A549 (cell line): Measurements from ENCODE around the gene TTC39B. TPM values are rescaled to one million over a fixed set of nuclear protein-coding genes. Genes with fewer than 3 reads are reported as not detected.

ENCODE experiments used
- ATAC-seq, 2 experiments: fragments of 200-7000 bp in 1 of 2; fragments of >200 bp in 1 of 2; cut with Nextera tagmentation in 1 of 2; cut with Tn5 transposase in 1 of 2; 3 replicates each; pipeline versions ENCODE4 v1.8.0 to v1.9.1; 2018 to 2020; ENCODE audit warnings: mild to moderate bottlenecking in 1 of 2, moderate library complexity in 1 of 2
- CTCF ChIA-PET: fragments of 300-600 bp; sonication (Branson Sonifier 250); formaldehyde crosslinking; extraction: SDS; loops from one replicate; lab custom pipeline; 2021; ENCODE audit warnings: antibody characterized with exemption, inconsistent platforms; lab: Yijun Ruan, JAX
- POLR2A ChIA-PET: fragments of 350-600 bp; formaldehyde crosslinking; extraction: SDS; loops from one replicate; lab custom pipeline; 2021; ENCODE audit warnings: antibody characterized with exemption, inconsistent platforms; lab: Yijun Ruan, JAX
- DNase-seq, 2 experiments: peaks; one replicate each; pipeline versions ENCODE4 v3.0.0 to v3.0.0-alpha.2; 2011 to 2016; ENCODE audit warnings: low read depth in 1 of 2, low spot score in 1 of 2
- FAIRE-seq: peaks from 2 replicates; lab custom pipeline; 2011; peaks lifted over from hg19 to GRCh38; lab: Jason Lieb, UNC
- H3K27ac ChIP-seq, 2 experiments: fragments of >200 bp; sonication (Bioruptor Twin); formaldehyde crosslinking; 3 replicates each; pipeline ENCODE4 v1.5.1; 2016 to 2017
- H3K4me1 ChIP-seq: fragments of >200 bp; sonication (Bioruptor Twin); formaldehyde crosslinking; 3 replicates; pipeline ENCODE4 v1.6.1; 2016
- H3K4me2 ChIP-seq: fragments of >200 bp; sonication (Bioruptor Twin); formaldehyde crosslinking; 3 replicates; pipeline ENCODE4 v1.6.1; 2016
- H3K4me3 ChIP-seq: fragments of >200 bp; sonication (Bioruptor Twin); formaldehyde crosslinking; 3 replicates; pipeline ENCODE4 v1.5.1; 2016
- H3K9me3 ChIP-seq: fragments of >200 bp; sonication (Bioruptor Twin); formaldehyde crosslinking; 3 replicates; pipeline ENCODE4 v1.6.1; 2016
- BHLHE40 ChIP-seq: IDR thresholded peaks from 2 replicates; pipeline ENCODE4 v1.6.1; 2012; ENCODE audit warnings: low read depth, low read length, inconsistent platforms
- CHD2 ChIP-seq: fragments of 150-350 bp; IDR thresholded peaks from 2 replicates; pipeline ENCODE4 v1.6.1; 2014; ENCODE audit warnings: low read length; ENCODE audit not compliant: partially characterized antibody
- CHD4 ChIP-seq: fragments of 200-600 bp; sonication (generic); IDR thresholded peaks from 2 replicates; pipeline ENCODE4 v1.6.1; 2016; ENCODE audit warnings: antibody characterized with exemption, mild to moderate bottlenecking, borderline replicate concordance
- EHF ChIP-seq: fragments of 250-450 bp; sonication (Bioruptor Pico); IDR thresholded peaks from 2 replicates; pipeline ENCODE4 v1.5.0; 2020; ENCODE audit warnings: mild to moderate bottlenecking
- FOSL2 ChIP-seq, 2 experiments: fragments of 450-650 bp in 1 of 2; fragments of >200 bp in 1 of 2; sonication (Bioruptor Twin) in 1 of 2; formaldehyde crosslinking; IDR thresholded peaks; 2 replicates each; pipeline versions ENCODE4 v1.5.0 to v1.6.1; 2016 to 2020; ENCODE audit warnings: mild to moderate bottlenecking in 1 of 2, moderate library complexity in 1 of 2
- FOXS1 ChIP-seq: fragments of 250-450 bp; sonication (Bioruptor Pico); IDR thresholded peaks from 2 replicates; pipeline ENCODE4 v1.5.0; 2020; ENCODE audit warnings: mild to moderate bottlenecking, moderate library complexity
- HOXA7 ChIP-seq: fragments of 250-450 bp; sonication (Bioruptor Pico); IDR thresholded peaks from 2 replicates; pipeline ENCODE4 v1.5.0; 2020; ENCODE audit warnings: mild to moderate bottlenecking, moderate library complexity
- HOXB5 ChIP-seq: fragments of 250-450 bp; sonication (Bioruptor Pico); IDR thresholded peaks from 2 replicates; pipeline ENCODE4 v1.5.0; 2020; ENCODE audit warnings: mild to moderate bottlenecking, moderate library complexity
- JUNB ChIP-seq: fragments of >200 bp; sonication (Bioruptor Twin); formaldehyde crosslinking; IDR thresholded peaks from 2 replicates; pipeline ENCODE4 v1.6.1; 2016
- MAFK ChIP-seq: fragments of 450-650 bp; IDR thresholded peaks from 2 replicates; pipeline ENCODE4 v1.6.1; 2014; ENCODE audit not compliant: partially characterized antibody
- MAX ChIP-seq: IDR thresholded peaks from 2 replicates; pipeline ENCODE4 v1.6.1; 2012
- MAZ ChIP-seq: fragments of 150-350 bp; IDR thresholded peaks from 2 replicates; pipeline ENCODE4 v1.6.1; 2014; ENCODE audit warnings: antibody characterized with exemption, low read depth, low read length, borderline replicate concordance
- NFE2L2 ChIP-seq: fragments of 150-350 bp; conservative IDR thresholded peaks from 2 replicates; pipeline ENCODE4 v1.6.1; 2014; ENCODE audit warnings: low read length
- PBX3 ChIP-seq: IDR thresholded peaks from 2 replicates; pipeline ENCODE4 v1.6.1; 2012
- PHF8 ChIP-seq: fragments of 200-600 bp; sonication (generic); IDR thresholded peaks from 2 replicates; pipeline ENCODE4 v1.6.1; 2016; ENCODE audit warnings: low read depth, mild to moderate bottlenecking, antibody characterized with exemption, moderate library complexity, borderline replicate concordance
- POLR2A ChIP-seq: IDR thresholded peaks from 2 replicates; pipeline ENCODE4 v1.6.1; 2012; ENCODE audit warnings: mild to moderate bottlenecking, low read length
- POLR2AphosphoS2 ChIP-seq: conservative IDR thresholded peaks from 2 replicates; pipeline ENCODE4 v1.6.1; 2012; ENCODE audit warnings: low read length, improper control_type of control experiment, inconsistent platforms
- RAD21 ChIP-seq, 2 experiments: fragments of >200 bp in 1 of 2; sonication (Bioruptor Twin) in 1 of 2; formaldehyde crosslinking in 1 of 2; IDR thresholded peaks in 1 of 2; conservative IDR thresholded peaks in 1 of 2; 2 replicates in 1 of 2; 3 replicates in 1 of 2; pipeline ENCODE4 v1.6.1; 2012 to 2018; ENCODE audit warnings: inconsistent platforms in 1 of 2
- RARB ChIP-seq: fragments of 250-450 bp; sonication (Bioruptor Pico); IDR thresholded peaks from 2 replicates; pipeline ENCODE4 v1.8.0; 2021; ENCODE audit warnings: mild to moderate bottlenecking, moderate library complexity
- RNF2 ChIP-seq: fragments of 200-600 bp; sonication (generic); IDR thresholded peaks from 2 replicates; pipeline ENCODE4 v1.6.1; 2016; ENCODE audit warnings: low read depth, mild to moderate bottlenecking, antibody characterized with exemption, moderate library complexity, borderline replicate concordance
- TFCP2L1 ChIP-seq: fragments of 250-450 bp; sonication (Bioruptor Pico); IDR thresholded peaks from 2 replicates; pipeline ENCODE4 v1.5.0; 2021; ENCODE audit warnings: mild to moderate bottlenecking
- TP53 ChIP-seq: fragments of 250-450 bp; sonication (Bioruptor Pico); IDR thresholded peaks from 2 replicates; pipeline ENCODE4 v1.5.0; 2021; ENCODE audit warnings: mild to moderate bottlenecking, moderate library complexity
- ZNF302 ChIP-seq: fragments of 250-450 bp; sonication (Bioruptor Pico); IDR thresholded peaks from 2 replicates; pipeline ENCODE4 v1.9.0; 2021; ENCODE audit warnings: inconsistent platforms, mild to moderate bottlenecking, moderate library complexity
- WGBS: methylation state at CpG from one replicate; pipeline ENCODE4 v1.1.6; 2017; ENCODE audit errors: missing lambda C conversion rate; 5-methylcytosine and 5-hydroxymethylcytosine counted together
- polyA plus RNA-seq, 4 experiments: library from polyadenylated mRNA; depleted of rRNA in 3 of 4; stranded (reverse); fragments of >200 nt; fragmentation: RNase III in 1 of 4; extraction: RNeasy Plus Mini Kit Qiagen cat#74134 plus additional on column Dnase treatment in 1 of 4; gene quantifications; 2 replicates in 3 of 4; 3 replicates in 1 of 4; pipeline ENCODE4 v1.2.3, GENCODE V29; 2011 to 2017

The TTC39B gene
- polyA plus RNA-seq, 2 of the 4 experiments (the other 2 are of a cell fraction) = 0.94 to 4.4 TPM

- DNase-seq (no peak), ATAC-seq (no peak), FAIRE-seq (no peak)
- peak overlapping the region in 1 of 2 experiments; percentile 24; a peak in 1 of 6 replicates for H3K27ac ChIP-seq
- ChIA-PET CTCF (no interaction called here), POLR2A (no interaction called here)
- peaks cover 15% of the 10 kb centered on the region for H3K4me1 ChIP-seq
- H3K9me3 ChIP-seq = no peaks in the 10 kb centered on the region
- 3% methylated on average over 1 of the region's 1 CpG for WGBS
- no peak overlapping the region for H3K4me3 ChIP-seq
- no peak overlapping the region for H3K4me2 ChIP-seq
- TF ChIP-seq CHD2 (no peak), MAX (no peak)
Measured at GRCh38 chr9:15346837-15347236, 39.8 kb upstream of the TTC39B start.

GRCh38 chr9:15344191-15344590, 37.2 kb upstream of the TTC39B start:
- no peaks in the 10 kb centered on the region for H3K4me1 ChIP-seq
- ATAC-seq (no peak), FAIRE-seq (no peak), DNase-seq (no peak)
- no peaks in the 10 kb centered on the region for H3K9me3 ChIP-seq
- CTCF ChIA-PET = interaction anchor here (0.6 to 1.5 kb wide), 3 partner anchors 132 to 449 kb away, joined by 3 to 4 read pairs (median 3); no protein-coding TSS in a partner anchor
- no peak overlapping the region for H3K4me2 ChIP-seq
- no peak overlapping the region for H3K27ac ChIP-seq
- H3K4me3 ChIP-seq = no peak overlapping the region
- TF ChIP-seq HOXB5 = no peak
- TF ChIP-seq RARB = no peak
- TF ChIP-seq CHD2 = no peak
- TF ChIP-seq EHF = no peak
- TF ChIP-seq TP53 (CRISPR knock-in tag) = no peak
- no peak for TF ChIP-seq FOSL2 (IDR thresholded peaks at IDR 0.05)
- no peak for TF ChIP-seq FOSL2 (CRISPR knock-in tag; IDR thresholded peaks at IDR 0.05)
- no peak for TF ChIP-seq CHD4
- TF ChIP-seq FOXS1 (CRISPR knock-in tag) = no peak
- TF ChIP-seq, all 56 proteins: peak for 0
- WGBS = 76% methylated on average over 2 of the region's 2 CpGs
- POLR2A ChIA-PET = no interaction called here

GRCh38 chr9:15333376-15333881, 26.4 kb upstream of the TTC39B start:
- ATAC-seq = peak; percentile 65 to 75
- DNase-seq = peak in 1 of 2 experiments; percentile 50
- H3K4me3 ChIP-seq = no peak overlapping the region
- peak overlapping the region; percentile 70 for H3K4me2 ChIP-seq
- ChIA-PET CTCF (interaction anchor here (0.7 to 1.4 kb wide), 3 partner anchors 21 to 56 kb away, joined by 3 read pairs; no protein-coding TSS in a partner anchor), POLR2A (no interaction called here)
- 10% methylated on average over 4 of the region's 4 CpGs for WGBS
- no peaks in the 10 kb centered on the region for H3K9me3 ChIP-seq
- peaks cover 16% of the 10 kb centered on the region for H3K4me1 ChIP-seq
- TF ChIP-seq PBX3 (no peak), MAFK (peak; percentile 15)
- H3K27ac ChIP-seq = peak overlapping the region; percentile 55 to 61
- FAIRE-seq = no peak

GRCh38 chr9:15332939-15333338, 25.9 kb upstream of the TTC39B start:
- Histone ChIP-seq H3K4me2 (peak overlapping the region; percentile 70), H3K4me3 (no peak overlapping the region), H3K9me3 (no peaks in the 10 kb centered on the region), H3K4me1 (peaks cover 19% of the 10 kb centered on the region), H3K27ac (peak overlapping the region; percentile 55 to 61)
- 40% methylated on average over 2 of the region's 2 CpGs for WGBS
- no peak for TF ChIP-seq NFE2L2
- no peak for TF ChIP-seq TFCP2L1 (CRISPR knock-in tag)
- no peak for TF ChIP-seq PBX3
- TF ChIP-seq HOXA7 (CRISPR knock-in tag) = no peak
- no peak for TF ChIP-seq RNF2
- TF ChIP-seq MAZ = no peak
- no peak for TF ChIP-seq MAFK
- TF ChIP-seq EHF = no peak
- no peak for TF ChIP-seq FOXS1 (CRISPR knock-in tag)
- no peak for TF ChIP-seq BHLHE40
- no peak for TF ChIP-seq JUNB
- no peak for TF ChIP-seq POLR2AphosphoS2
- TF ChIP-seq RAD21 (conservative IDR thresholded peaks at IDR 0.05 in 1 of 2, IDR thresholded peaks at IDR 0.05 in 1 of 2) = no peak
- no peak for TF ChIP-seq PHF8
- TF ChIP-seq ZNF302 (CRISPR knock-in tag) = no peak
- no peak for TF ChIP-seq POLR2A
- CTCF ChIA-PET = interaction anchor here (1.4 kb wide), 1 partner anchor 22 kb away, joined by 3 read pairs; no protein-coding TSS in a partner anchor
- ATAC-seq (peak; percentile 37 to 59; a peak in 3 of 6 replicates), DNase-seq (peak in 1 of 2 experiments; percentile 9), FAIRE-seq (no peak)
- POLR2A ChIA-PET = interaction anchor here (0.5 kb wide), 1 partner anchor 24 kb away, joined by 3 read pairs; no protein-coding TSS in a partner anchor
